GM21515 (cell line): ENCODE measurements around the gene EXOC4.

Source experiments
- ATAC-seq: cut with Tn5 transposase; IDR thresholded peaks from one replicate; pipeline ENCODE4 v1.9.1; 2021; ENCODE audit not compliant: unreplicated experiment

EXOC4 gene

DNA sequence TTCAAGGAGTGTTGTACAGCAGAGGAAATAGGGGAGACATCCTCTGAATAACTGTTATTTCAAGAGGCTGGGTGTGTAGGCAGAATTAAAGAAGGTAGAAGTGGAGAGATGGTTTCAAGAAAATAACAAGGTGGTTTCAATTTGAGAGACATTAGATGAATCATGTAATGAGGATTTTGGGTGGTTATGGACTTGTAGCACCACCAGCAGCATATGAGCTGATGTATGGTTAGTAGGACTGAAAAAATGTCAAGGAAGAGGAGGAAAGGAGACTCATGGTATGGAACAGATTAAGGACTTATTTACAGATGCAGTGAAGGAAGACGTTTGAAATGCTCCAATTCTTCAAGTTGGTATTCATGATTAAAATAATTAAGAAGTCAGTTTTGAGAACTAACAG lies 166.2 kb downstream of the EXOC4 start:
- ATAC-seq, result no peak

DNA sequence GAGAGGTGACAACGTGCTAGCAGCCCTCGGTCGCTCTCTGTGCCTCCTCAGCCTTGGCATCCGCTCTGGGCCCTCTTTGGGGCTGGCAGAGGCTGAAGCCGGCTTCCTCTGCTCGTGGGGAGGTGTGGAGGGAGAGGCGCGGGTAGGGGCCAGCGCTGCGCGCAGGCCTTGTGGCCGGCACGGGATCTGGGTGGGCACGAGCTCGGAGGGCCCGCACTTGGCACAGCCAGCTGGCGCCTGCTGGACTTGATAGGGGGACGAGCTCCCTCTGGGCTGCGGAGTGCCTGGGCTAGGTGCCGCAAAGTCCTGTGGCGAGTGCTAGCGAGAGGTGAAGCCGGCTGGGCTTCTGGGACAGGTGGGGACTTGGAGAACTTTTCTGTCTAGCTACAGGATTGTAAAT lies 170.7 kb downstream of the EXOC4 start:
- ATAC-seq, result no peak

DNA sequence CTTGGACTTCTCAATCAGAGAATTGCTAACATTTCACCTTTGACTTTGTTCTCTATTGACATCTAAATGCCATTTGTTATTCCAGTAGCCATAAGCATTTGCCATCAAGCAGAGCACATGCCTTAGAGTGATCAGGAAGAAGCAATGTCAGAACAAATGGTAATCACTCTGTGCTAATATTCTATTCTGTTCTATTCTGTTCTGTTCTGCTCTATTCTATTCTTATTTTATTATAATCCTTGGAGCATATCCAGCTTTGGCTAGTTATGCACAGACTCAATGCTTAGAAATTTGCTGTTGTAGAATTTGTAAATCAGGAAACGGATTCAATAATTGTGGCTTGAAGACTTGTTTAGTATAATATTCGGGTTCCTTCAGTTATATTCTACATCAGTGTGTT lies 175.4 kb downstream of the EXOC4 start:
- ATAC-seq, result no peak

DNA sequence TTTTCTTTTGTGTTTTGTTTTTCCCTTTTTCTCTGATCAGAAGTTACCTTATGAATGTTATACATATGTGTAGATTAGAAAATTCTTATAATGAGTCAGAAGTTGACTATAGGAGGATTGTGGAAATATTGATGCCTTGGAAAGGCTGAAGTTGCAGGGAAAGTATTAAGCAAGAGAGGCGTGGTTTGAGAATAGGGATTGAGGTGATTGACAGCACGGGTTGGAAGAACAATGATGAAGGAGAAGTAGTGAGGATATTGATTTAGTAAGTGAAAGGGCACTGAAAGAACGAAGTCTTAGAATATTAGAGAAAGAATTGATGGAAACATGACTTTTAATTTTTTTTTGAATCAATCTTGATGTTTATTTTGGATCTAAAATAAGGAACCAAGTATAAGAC lies 176.0 kb downstream of the EXOC4 start:
- no peak for ATAC-seq

DNA sequence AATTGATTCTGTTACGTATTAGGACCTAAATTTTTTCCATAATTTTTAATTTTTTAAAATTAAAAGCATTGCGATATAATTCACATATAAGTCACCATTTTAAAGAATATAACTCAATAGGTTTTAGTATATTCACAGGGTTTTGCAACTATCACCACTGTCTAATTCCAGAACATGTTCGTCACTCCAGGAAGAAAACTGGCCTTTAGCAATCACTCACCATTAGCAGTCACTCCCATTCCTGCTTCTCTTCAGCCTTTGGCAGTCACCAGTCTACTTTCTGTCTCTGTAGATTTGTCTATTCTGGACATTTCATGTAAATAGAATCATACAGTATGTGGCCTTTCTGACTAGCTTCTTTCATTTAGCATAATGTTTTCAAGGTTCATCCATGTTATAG lies 176.5 kb downstream of the EXOC4 start:
- ATAC-seq, result no peak

DNA sequence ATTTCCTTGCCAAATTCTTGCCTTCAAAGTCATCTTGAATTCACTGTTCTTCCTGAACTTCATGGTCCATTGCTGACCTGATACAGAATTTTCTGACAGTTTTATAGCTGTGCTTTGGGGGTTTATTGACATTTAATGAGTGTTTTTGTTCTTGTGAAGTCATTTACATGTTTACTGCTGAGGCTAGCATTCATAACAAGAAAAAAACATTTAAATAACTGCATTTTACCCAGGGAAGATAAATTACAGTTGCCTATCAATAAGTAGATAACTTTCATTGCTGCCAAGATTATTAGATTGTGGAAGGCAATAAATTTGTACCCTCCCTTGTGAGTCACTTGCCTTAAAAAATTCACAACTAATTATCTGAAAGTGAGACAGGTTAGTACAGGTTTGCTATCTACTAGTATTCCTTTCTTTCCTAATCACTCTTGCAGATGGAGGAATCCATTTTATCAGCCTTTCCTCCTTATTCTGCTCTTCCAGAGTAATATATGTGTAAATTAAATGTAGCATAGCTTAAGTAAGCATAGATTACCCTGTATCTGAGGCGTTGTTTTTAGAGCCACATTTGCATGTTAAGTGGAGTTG lies 178.4 kb downstream of the EXOC4 start:
- no peak for ATAC-seq

DNA sequence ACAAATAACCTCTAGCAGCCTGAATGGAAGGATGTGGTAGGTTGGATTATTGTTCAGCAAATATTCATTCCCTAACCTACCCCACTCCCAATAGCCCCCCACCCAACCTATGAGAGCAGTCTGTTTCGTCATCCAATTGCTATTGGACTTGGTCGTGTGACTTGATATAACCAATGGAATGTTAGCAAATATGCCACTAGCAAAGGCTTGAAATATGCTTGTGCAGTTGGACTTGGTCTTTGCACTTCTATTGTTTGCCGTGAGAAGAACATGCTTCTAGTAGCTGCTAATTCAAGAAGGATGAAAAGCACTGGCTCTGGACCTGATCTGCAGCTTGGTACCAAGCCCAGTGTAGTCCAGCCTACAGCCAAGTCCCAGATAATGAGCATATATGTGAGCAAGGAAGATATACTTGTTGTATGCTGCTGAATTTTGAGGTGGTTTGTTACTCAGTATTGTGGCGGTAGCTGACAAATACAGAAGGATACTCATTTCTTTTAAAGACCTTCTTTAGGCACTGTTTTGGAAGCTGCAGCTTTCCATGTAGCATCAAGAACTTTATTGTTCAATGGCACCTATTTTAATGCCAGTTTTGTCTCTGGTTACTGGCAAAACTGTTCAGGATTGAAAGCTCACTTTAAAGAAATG lies 180.4 kb downstream of the EXOC4 start:
- no peak for ATAC-seq

DNA sequence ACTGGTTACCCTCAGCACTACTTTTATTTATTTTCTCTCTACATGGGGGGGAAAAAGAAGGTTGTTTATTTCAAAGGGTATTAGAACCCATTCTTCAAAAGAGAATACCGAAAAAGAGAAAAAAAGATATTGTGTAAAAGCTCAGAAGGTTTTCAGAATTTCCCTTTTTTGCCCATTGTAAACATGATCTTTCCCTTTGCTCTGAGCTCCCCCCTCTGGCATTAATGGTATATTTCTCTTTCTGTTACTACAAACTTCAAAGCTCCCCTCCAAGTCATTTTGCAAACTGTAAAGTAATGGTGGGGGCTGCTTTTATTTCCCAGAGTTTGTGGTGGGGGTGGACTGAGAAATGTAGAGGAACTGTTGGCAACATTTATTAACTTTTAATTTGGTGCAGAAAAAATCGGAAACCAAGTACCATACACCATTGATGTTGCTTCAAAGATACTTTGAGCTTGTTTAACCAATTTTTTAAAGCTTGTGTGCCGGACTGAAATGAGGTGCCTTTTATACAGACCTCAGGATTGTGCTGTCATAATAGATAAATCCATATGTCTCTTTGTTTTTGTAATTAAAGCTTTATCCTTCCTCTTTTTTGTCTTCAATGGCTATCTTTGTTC lies 181.5 kb downstream of the EXOC4 start:
- ATAC-seq, result no peak

DNA sequence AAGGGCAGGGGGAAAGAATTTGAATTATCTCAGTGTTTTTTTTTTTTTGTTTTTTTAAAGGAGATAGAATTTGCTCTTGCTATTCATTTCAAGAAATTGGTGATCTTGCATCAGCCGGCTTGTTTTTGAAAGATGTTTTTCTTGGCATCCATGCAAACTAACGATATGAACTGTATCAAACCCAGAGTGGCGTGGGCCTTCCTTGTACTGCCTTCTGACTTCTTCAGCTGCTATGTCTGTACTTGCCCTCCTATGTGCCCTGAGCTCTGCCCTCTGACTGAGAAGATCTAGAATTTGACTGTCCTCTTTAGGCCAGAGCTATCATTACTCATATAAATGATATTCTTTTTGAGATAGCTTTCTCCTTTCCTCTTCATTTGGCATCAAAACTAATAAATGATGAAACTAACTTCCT lies 183.1 kb downstream of the EXOC4 start:
- ATAC-seq, result no peak

DNA sequence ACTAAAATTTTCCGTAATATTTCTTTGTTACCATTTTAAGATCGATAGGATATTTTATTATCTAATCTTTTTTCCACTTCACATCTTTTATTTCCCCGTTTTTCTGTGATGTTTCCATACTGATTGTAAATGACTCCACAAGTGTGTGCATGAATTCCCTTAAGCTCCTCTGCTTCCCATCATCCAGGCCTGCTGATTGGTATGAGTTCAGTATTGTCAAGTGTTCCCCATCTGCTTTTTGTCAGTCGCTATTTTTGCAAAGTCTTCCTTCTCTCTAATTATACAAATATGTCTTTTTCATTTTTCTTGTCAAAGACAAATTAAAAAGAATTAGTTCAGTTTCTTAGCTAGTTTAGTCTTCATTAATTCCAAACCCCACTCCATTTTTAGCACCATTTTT lies 184.7 kb downstream of the EXOC4 start:
- no peak for ATAC-seq

DNA sequence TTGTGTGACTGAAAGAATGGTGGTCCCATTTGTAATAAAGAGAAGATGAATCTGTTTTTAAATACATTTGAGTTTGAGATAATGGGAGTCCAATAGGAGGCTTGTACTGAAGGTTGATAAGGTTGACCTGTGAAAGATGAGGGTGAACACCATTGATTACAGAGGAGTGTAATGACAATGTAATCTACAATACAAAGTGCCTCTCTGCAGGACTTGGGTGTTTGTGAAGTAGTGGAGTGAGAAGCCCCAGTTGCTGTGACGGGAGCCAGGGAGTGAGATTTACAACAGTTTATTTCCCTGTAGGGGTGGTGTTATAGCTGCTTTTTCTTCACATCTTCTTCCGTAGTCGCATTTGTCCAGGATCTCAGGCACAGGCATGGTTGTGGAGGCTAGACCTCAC lies 189.9 kb downstream of the EXOC4 start:
- ATAC-seq, result no peak

DNA sequence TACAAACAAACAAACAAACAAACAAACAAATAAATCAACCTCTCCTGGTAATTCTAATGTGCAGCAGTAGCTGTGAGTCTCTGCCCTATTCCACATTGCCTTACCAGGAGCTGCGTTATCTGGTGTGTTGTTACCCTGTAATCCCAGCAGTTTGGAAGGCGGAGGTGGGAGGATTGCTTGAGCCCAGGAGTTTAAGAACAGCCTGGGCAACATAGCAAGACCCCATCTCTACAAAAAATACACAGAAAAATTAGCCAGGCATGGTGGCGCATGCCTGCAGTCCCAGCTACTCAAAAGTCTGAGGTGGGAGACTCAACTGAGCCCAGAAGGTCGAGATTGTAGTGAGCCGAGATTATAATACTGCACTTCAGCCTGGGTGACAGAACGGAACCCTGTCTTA lies 192.7 kb downstream of the EXOC4 start:
- ATAC-seq, result no peak

DNA sequence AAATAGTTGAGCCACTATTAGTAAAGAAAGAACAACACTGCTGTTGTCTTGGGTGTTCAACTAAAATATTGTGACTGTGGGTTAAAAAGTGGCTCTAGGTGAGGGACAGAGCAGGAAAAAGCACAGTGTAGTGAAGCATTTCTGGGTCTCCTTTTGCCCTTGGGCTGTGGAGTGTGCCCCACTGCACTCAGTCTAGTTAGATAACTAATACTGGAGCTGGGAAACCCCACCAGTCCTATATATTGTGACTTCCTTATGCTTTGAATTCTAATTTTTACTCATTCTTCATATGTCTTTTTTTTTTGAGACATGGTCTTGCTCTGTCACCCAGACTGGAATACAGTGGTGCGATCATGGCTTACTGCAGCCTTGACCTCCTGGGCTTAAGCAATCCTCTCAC lies 195.1 kb downstream of the EXOC4 start:
- no peak for ATAC-seq

DNA sequence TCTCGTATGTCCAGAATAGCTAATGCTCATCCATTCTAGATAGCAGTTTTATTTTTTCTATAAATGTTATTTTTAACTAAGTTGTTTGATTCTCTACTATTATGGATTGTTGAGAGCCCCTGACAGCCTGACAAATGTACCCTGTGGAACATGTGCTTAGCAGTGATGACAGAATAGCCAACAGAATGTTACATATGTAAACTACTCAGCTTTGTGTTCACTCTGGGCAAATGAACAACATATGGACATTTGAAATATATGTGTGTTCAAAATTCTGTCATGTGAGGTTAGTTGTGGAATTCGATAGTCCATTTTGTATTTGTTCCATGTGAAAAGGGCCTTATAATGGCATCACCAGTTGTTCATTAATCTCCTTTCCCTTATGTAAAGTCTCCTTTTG lies 199.7 kb downstream of the EXOC4 start:
- ATAC-seq, result no peak

DNA sequence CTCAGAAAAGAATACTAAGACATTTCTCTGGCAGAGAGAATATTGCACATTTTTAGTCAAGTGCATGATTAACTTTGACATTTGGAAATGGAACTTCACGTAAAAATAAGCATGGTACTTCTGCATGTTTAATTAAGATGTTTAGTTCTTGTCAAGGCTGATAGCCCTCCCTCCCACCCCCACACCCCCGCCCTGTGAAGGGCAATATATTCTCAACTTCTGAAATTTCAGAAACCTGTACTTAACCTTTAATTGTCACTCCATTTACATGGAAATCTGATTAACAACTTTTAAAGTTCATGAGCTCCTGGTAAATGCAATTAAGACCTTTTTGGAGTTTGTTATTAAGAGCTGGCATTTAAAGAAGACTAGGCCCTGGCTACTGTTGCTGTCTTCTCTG lies 205.8 kb downstream of the EXOC4 start:
- ATAC-seq, result no peak

DNA sequence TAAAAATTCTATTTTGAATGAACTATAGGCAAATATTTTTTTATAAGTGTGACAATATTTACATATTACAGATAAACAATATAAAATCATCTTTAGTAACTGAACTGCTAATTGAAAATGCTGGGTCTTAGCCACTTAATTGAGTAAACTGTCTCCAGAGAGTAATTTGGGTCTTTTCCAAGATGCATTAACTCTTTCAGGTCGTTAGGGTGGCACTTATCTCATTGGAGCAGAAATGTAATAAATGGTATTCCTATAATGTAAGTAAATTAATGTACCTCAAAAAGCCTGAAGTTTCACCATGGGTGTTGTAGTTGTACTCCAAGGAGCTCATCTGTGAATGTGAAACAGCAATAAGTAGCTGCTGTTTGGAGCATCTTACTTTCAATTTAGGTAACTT lies 208.5 kb downstream of the EXOC4 start:
- no peak for ATAC-seq

DNA sequence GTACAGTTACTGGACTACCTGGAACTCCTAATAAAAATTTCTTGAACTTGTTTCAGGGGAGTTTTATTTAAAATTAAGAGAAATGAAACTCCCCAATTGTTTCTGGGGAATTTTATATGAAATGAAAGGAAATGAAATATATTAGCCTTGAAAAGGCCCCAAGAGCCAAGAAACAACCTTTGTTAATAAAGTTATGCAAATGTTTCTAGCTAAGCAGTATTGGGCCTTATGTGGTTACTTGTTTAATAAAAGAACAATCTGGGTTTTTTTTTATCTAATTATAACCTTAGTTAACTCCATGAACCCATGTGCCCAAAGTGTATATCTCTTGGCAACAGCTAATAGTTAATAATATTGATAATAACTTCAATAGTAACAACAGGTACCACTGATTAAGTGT lies 222.8 kb downstream of the EXOC4 start:
- ATAC-seq, result no peak

DNA sequence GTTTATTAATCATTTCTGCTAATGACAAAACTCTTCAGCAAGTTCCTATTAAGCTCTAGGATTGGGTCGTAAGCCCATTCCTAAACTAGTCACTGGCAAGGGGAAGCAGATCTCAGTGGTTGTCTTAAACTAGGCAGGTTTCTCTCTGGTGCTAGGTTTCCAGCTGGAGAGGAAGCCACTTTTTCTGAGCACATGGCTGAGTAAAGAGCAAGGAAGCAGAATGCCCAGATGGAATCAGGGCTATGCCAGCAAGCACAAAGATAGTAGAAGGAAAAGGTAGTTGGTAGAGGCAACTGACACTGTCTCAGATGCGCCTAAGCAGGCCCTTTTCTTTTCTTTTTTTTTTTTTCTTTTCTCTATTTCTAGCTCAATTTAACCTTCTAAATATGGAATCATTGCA lies 224.9 kb downstream of the EXOC4 start:
- no peak for ATAC-seq

DNA sequence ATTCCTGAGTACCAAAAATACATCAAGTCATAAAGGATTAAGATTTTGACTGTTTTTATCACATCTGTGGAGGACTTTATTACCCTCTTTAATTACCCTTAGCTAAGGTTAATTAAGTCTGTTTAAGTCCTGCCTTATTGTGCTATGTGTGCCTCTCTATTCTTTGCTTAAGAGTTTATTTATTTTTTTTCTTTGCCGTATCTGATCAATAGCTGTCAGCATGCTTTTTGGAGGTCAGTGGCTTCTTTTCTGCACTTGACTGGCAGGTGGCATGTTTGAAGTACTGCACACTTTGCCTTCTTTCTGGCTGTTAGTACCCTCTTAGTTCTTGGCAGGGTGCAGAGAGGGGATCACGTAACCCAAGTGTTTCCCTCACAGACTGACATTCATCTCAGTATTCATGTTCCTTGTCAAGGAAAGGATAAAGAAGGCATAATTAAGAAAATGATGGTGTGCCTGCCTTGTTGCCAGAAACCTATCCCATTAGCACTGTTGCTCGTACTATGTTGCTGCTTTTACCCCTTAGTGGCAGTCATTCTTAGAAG lies 225.8 kb downstream of the EXOC4 start:
- ATAC-seq, result no peak

DNA sequence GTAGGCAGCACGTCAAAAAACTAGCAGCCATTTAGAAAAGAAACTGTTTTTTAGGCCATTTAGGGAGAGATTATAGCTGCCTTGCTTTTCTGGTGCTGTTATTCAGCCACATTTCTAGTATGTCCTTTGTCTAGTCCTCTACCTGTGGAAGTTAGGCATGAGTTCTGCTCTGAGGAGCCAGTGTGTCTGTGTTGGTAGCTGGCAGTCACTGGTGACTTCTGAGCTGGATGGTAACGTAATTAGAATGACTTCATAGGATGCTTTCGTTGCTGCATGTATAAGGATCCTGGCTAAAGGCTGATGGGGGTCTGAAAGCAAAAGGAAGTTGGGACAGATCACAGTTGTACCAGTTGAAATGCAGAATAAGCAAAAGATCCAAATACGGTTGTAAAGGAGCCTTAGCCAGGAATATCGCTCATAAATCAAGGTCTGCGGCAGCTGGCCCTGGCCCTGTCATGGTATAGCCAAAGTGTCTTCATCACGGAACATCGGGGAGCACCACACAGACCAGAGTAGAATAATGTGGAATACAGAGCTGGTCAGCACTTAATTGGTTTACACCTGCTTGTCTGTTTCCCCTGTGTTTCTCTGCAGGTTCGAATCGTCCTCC lies 226.7 kb downstream of the EXOC4 start:
- ATAC-seq, result no peak

DNA sequence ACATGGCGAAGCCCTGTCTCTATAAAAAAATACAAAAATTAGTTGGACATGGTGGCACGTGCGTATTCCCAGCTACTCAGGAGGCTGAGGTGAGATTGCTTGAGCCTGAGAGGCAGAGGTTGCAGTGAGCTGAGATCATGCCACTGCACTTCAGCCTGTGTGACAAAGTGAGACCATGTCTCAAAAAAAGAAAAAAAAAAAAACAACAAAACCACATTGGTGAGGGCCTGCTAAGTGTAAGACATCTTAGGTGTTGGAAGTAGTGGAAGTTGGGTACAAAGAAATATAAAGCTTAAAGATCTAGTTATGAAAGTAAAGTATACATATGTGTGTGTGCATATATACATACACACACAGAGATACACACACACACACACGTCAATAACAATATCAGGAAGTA lies 228.0 kb downstream of the EXOC4 start:
- no peak for ATAC-seq

DNA sequence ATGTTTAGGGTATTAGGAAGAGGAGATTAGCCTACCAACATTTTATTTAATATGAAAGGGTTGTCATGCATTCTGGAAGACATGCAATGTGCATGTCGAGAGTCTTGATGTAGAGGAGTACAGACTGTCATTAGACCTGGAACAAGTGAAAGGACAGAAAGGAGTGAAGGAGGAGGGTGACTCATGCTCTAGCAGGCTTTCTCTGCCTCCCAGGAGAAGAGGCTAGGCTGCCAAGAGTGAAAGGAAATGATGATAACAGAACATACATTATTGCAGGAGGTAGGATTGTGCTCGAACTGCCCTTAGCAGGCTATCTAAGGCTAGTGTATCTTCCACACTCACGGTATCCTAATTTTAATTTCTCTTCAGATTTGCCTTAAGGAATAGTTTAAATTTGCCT lies 228.8 kb downstream of the EXOC4 start:
- ATAC-seq, result no peak
